GM18951 (cell line): ENCODE measurements around the gene TMEM60.

Experiments
- POLR2A ChIP-seq: IDR thresholded peaks from 4 replicates; pipeline ENCODE4 v1.6.1; 2011; ENCODE audit warnings: mild to moderate bottlenecking; ENCODE audit not compliant: insufficient read length, insufficient read depth; ENCODE audit errors: extremely low read depth
- in situ Hi-C: fragments of 300-500 bp; cut with MboI; formaldehyde crosslinking; loops from one replicate; pipeline ENCODE4 v1.12.0; 2022; ENCODE audit warnings: low sequenced_read_pairs, mixed read lengths, inconsistent platforms; ENCODE audit not compliant: unreplicated experiment

TMEM60 gene

GRCh38 chr7:77745746-77746145, 52.5 kb downstream of the TMEM60 start:
- in situ Hi-C loops = no loop called here

More at GRCh38 chr7:77745746-77746145, 52.5 kb downstream of the TMEM60 start:
- no peak for TF ChIP-seq POLR2A
